HEK293 (cell line): ENCODE results near the gene RDH16.
A peak's percentile ranks its signal among the peaks of the same experiment; 100 is the strongest.

Source experiments
- CTCF ChIA-PET: fragments of 350-600 bp; formaldehyde crosslinking; extraction: SDS; loops from one replicate; lab custom pipeline; 2021; ENCODE audit warnings: antibody characterized with exemption; lab: Yijun Ruan, JAX
- POLR2A ChIA-PET: fragments of 300-600 bp; formaldehyde crosslinking; extraction: SDS; loops from one replicate; lab custom pipeline; 2020; ENCODE audit warnings: antibody characterized with exemption, inconsistent platforms; lab: Yijun Ruan, JAX
- H3K27ac ChIP-seq: fragments of 200-500 bp; sonication (Bioruptor generic); 2 replicates; pipeline ENCODE4 v1.5.1; 2014; ENCODE audit warnings: low read depth, low read length, control low read depth, inconsistent platforms; ENCODE audit errors: extremely low read depth
- H3K36me3 ChIP-seq, 2 experiments: fragments of 200-500 bp in 1 of 2; sonication (Bioruptor generic) in 1 of 2; 1 replicate in 1 of 2; 2 replicates in 1 of 2; pipeline ENCODE4 v1.5.1; 2014 to 2017; ENCODE audit warnings: inconsistent platforms in 2 of 2, low read length in 2 of 2; ENCODE audit not compliant: control insufficient read depth in 2 of 2, insufficient read depth in 1 of 2
- H3K4me1 ChIP-seq: fragments of 200-500 bp; sonication (Bioruptor generic); 2 replicates; pipeline ENCODE4 v1.5.1; 2014; ENCODE audit warnings: mild to moderate bottlenecking, low read length, inconsistent platforms; ENCODE audit not compliant: control insufficient read depth, insufficient read depth
- H3K4me3 ChIP-seq: 2 replicates; pipeline ENCODE4 v1.5.1; 2011; ENCODE audit warnings: low read depth, mild to moderate bottlenecking, control low read depth, low read length, moderate library complexity
- H3K9me3 ChIP-seq: fragments of 200-500 bp; sonication (Bioruptor generic); 2 replicates; pipeline ENCODE4 v1.5.1; 2014; ENCODE audit warnings: low read depth, low read length, inconsistent platforms; ENCODE audit not compliant: control insufficient read depth, insufficient read depth
- GLIS2 ChIP-seq: fragments of 450-650 bp; formaldehyde crosslinking; IDR thresholded peaks from 2 replicates; pipeline ENCODE4 v1.5.1; 2016; ENCODE audit warnings: missing biosample characterization, missing genetic modification characterization
- MZF1 ChIP-seq: fragments of 450-650 bp; formaldehyde crosslinking; IDR thresholded peaks from 2 replicates; pipeline ENCODE4 v1.5.1; 2017; ENCODE audit warnings: missing biosample characterization, missing genetic modification characterization, borderline replicate concordance
- SCRT1 ChIP-seq: fragments of 450-650 bp; formaldehyde crosslinking; IDR thresholded peaks from 2 replicates; pipeline ENCODE4 v1.5.1; 2016; ENCODE audit warnings: missing biosample characterization, missing genetic modification characterization, borderline replicate concordance
- SCRT2 ChIP-seq: fragments of 450-650 bp; formaldehyde crosslinking; IDR thresholded peaks from 2 replicates; pipeline ENCODE4 v1.5.1; 2016; ENCODE audit warnings: missing biosample characterization, missing genetic modification characterization
- SP7 ChIP-seq: fragments of 450-650 bp; formaldehyde crosslinking; IDR thresholded peaks from 2 replicates; pipeline ENCODE4 v1.5.1; 2016; ENCODE audit warnings: missing biosample characterization, missing genetic modification characterization
- TRIM28 ChIP-seq: IDR thresholded peaks from 2 replicates; pipeline ENCODE4 v1.6.1; 2011; ENCODE audit warnings: low read length, control low read depth, borderline replicate concordance
- ZEB2 ChIP-seq: fragments of 450-650 bp; formaldehyde crosslinking; IDR thresholded peaks from 2 replicates; pipeline ENCODE4 v1.5.1; 2016; ENCODE audit warnings: missing biosample characterization, missing genetic modification characterization
- ZFP37 ChIP-seq: fragments of 450-650 bp; formaldehyde crosslinking; IDR thresholded peaks from 2 replicates; pipeline ENCODE4 v1.5.1; 2016; ENCODE audit warnings: missing biosample characterization, missing genetic modification characterization
- ZNF112 ChIP-seq: fragments of 450-650 bp; formaldehyde crosslinking; IDR thresholded peaks from 2 replicates; pipeline ENCODE4 v1.5.0; 2017; ENCODE audit warnings: missing biosample characterization, missing genetic modification characterization
- ZNF202 ChIP-seq: fragments of 450-650 bp; formaldehyde crosslinking; IDR thresholded peaks from 2 replicates; pipeline ENCODE4 v1.5.1; 2016; ENCODE audit warnings: missing biosample characterization, missing genetic modification characterization, borderline replicate concordance
- ZNF23 ChIP-seq: fragments of 450-650 bp; formaldehyde crosslinking; IDR thresholded peaks from 2 replicates; pipeline ENCODE4 v1.5.1; 2016; ENCODE audit warnings: missing biosample characterization, missing genetic modification characterization, borderline replicate concordance
- ZNF292 ChIP-seq: fragments of 450-650 bp; formaldehyde crosslinking; IDR thresholded peaks from 2 replicates; pipeline ENCODE4 v1.5.1; 2016; ENCODE audit warnings: low read depth, missing biosample characterization, missing genetic modification characterization, borderline replicate concordance
- ZNF473 ChIP-seq: fragments of 450-650 bp; formaldehyde crosslinking; IDR thresholded peaks from 2 replicates; pipeline ENCODE4 v1.5.1; 2017; ENCODE audit warnings: missing biosample characterization, missing genetic modification characterization
- ZNF555 ChIP-seq: fragments of 450-650 bp; formaldehyde crosslinking; conservative IDR thresholded peaks from 2 replicates; pipeline ENCODE4 v1.5.1; 2017; ENCODE audit warnings: missing biosample characterization, mild to moderate bottlenecking, missing genetic modification characterization, inconsistent platforms
- ZNF580 ChIP-seq: fragments of 450-650 bp; formaldehyde crosslinking; IDR thresholded peaks from 2 replicates; pipeline ENCODE4 v1.5.1; 2016; ENCODE audit warnings: missing biosample characterization, missing genetic modification characterization
- ZNF621 ChIP-seq: fragments of 450-650 bp; formaldehyde crosslinking; IDR thresholded peaks from 2 replicates; pipeline ENCODE4 v1.5.1; 2017; ENCODE audit warnings: missing biosample characterization, missing genetic modification characterization
- ZNF645 ChIP-seq: fragments of 450-650 bp; formaldehyde crosslinking; IDR thresholded peaks from 2 replicates; pipeline ENCODE4; 2016; ENCODE audit warnings: missing biosample characterization, missing genetic modification characterization
- ZNF664 ChIP-seq: fragments of 450-650 bp; formaldehyde crosslinking; IDR thresholded peaks from 2 replicates; pipeline ENCODE4 v1.5.1; 2016; ENCODE audit warnings: missing biosample characterization, missing genetic modification characterization
- ZNF677 ChIP-seq: fragments of 450-650 bp; IDR thresholded peaks from 2 replicates; pipeline ENCODE4 v1.5.0; 2018; ENCODE audit warnings: missing biosample characterization, mild to moderate bottlenecking, missing genetic modification characterization, moderate library complexity
- ZNF785 ChIP-seq: fragments of 450-650 bp; formaldehyde crosslinking; IDR thresholded peaks from 2 replicates; pipeline ENCODE4 v1.5.1; 2016; ENCODE audit warnings: missing biosample characterization, missing genetic modification characterization
- TF ChIP-seq, protein P1 (sequence below): fragments of 450-650 bp; formaldehyde crosslinking; IDR thresholded peaks from 2 replicates; pipeline ENCODE4 v1.5.1; 2017; ENCODE audit warnings: missing biosample characterization, missing genetic modification characterization
- TF ChIP-seq, protein P2 (sequence below): fragments of 450-650 bp; formaldehyde crosslinking; IDR thresholded peaks from 2 replicates; pipeline ENCODE4 v1.5.1; 2016; ENCODE audit warnings: missing biosample characterization, missing genetic modification characterization

Gene RDH16

GRCh38 chr12:56922031-56922430 is 35.4 kb downstream of the RDH16 start:
- Histone ChIP-seq H3K4me3 (no peak overlapping the region), H3K4me1 (no peaks in the 10 kb centered on the region), H3K9me3 (no peaks in the 10 kb centered on the region), H3K36me3 (no peaks in the 10 kb centered on the region), H3K27ac (no peak overlapping the region)
- ChIA-PET CTCF (interaction anchor here (0.6 kb wide), 1 partner anchor 86 kb away, joined by 3 read pairs; no protein-coding TSS in a partner anchor), POLR2A (no interaction called here)
- TF ChIP-seq, protein P1, sequence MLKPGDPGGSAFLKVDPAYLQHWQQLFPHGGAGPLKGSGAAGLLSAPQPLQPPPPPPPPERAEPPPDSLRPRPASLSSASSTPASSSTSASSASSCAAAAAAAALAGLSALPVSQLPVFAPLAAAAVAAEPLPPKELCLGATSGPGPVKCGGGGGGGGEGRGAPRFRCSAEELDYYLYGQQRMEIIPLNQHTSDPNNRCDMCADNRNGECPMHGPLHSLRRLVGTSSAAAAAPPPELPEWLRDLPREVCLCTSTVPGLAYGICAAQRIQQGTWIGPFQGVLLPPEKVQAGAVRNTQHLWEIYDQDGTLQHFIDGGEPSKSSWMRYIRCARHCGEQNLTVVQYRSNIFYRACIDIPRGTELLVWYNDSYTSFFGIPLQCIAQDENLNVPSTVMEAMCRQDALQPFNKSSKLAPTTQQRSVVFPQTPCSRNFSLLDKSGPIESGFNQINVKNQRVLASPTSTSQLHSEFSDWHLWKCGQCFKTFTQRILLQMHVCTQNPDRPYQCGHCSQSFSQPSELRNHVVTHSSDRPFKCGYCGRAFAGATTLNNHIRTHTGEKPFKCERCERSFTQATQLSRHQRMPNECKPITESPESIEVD (tag by site-specific recombination), result no peak
- TF ChIP-seq MZF1 (tag by site-specific recombination), result no peak
- TF ChIP-seq SCRT2, result 0 out of 2 replicates have a peak, but pooled peaks have one; percentile 32

DNA sequence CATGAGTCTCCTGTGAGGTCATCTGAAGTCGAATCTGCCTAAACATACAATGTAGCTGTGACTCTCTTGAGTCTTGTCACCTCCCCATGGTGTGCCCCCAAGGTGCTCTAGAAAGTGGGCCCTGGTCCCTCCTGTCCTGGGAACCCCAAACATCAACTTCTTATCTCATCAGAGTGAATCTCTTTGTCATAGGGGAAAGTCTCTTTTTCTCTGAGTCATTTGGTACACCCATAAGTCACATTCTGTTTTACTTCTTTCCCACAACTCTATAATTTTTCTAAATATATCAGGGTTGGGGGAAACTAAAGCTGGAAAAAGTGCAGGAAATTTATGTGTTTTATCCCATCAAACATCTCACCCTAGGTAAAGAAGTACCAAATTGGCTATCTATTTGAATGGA is 36.1 kb downstream of the RDH16 start:
- Histone ChIP-seq H3K9me3 (no peaks in the 10 kb centered on the region), H3K4me3 (no peak overlapping the region), H3K36me3 (no peaks in the 10 kb centered on the region), H3K4me1 (no peaks in the 10 kb centered on the region), H3K27ac (no peak overlapping the region)
- POLR2A ChIA-PET, result no interaction called here
- CTCF ChIA-PET, result interaction anchor here (0.6 kb wide), 1 partner anchor 87 kb away, joined by 3 read pairs; no protein-coding TSS in a partner anchor
- TF ChIP-seq GLIS2 (tag by site-specific recombination) (no peak), TRIM28 (no peak), ZNF473 (tag by site-specific recombination) (no peak), ZFP37 (tag by site-specific recombination) (no peak), ZNF292 (tag by site-specific recombination) (no peak), ZNF645 (tag by site-specific recombination) (no peak), ZNF202 (tag by site-specific recombination) (no peak), ZNF677 (tag by site-specific recombination) (no peak), ZNF555 (tag by site-specific recombination) (no peak), SP7 (tag by site-specific recombination) (no peak), ZNF23 (tag by site-specific recombination) (no peak), SCRT1 (tag by site-specific recombination) (no peak), ZNF785 (no peak), ZNF621 (tag by site-specific recombination) (no peak), ZEB2 (no peak), ZNF112 (tag by site-specific recombination) (no peak), ZNF580 (no peak), ZNF664 (tag by site-specific recombination) (no peak)
- TF ChIP-seq, protein P2, sequence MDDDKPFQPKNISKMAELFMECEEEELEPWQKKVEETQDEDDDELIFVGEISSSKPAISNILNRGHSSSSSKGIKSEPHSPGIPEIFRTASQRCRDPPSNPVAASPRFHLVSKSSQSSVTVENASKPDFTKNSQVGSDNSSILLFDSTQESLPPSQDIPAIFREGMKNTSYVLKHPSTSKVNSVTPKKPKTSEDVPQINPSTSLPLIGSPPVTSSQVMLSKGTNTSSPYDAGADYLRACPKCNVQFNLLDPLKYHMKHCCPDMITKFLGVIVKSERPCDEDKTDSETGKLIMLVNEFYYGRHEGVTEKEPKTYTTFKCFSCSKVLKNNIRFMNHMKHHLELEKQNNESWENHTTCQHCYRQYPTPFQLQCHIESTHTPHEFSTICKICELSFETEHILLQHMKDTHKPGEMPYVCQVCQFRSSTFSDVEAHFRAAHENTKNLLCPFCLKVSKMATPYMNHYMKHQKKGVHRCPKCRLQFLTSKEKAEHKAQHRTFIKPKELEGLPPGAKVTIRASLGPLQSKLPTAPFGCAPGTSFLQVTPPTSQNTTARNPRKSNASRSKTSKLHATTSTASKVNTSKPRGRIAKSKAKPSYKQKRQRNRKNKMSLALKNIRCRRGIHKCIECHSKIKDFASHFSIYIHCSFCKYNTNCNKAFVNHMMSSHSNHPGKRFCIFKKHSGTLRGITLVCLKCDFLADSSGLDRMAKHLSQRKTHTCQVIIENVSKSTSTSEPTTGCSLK, result no peak
